Skeletal muscle cell (primary cell): ENCODE results near the gene ODC1.

Experiments used
- DNase-seq: peaks from one replicate; pipeline ENCODE4 v3.0.0-alpha.2; 2010; ENCODE audit warnings: low read depth
- H3K4me3 ChIP-seq: 2 replicates; pipeline ENCODE4 v1.5.1; 2011; ENCODE audit warnings: low read depth, mild to moderate bottlenecking, control low read depth, low read length, moderate library complexity

Gene ODC1

DNA sequence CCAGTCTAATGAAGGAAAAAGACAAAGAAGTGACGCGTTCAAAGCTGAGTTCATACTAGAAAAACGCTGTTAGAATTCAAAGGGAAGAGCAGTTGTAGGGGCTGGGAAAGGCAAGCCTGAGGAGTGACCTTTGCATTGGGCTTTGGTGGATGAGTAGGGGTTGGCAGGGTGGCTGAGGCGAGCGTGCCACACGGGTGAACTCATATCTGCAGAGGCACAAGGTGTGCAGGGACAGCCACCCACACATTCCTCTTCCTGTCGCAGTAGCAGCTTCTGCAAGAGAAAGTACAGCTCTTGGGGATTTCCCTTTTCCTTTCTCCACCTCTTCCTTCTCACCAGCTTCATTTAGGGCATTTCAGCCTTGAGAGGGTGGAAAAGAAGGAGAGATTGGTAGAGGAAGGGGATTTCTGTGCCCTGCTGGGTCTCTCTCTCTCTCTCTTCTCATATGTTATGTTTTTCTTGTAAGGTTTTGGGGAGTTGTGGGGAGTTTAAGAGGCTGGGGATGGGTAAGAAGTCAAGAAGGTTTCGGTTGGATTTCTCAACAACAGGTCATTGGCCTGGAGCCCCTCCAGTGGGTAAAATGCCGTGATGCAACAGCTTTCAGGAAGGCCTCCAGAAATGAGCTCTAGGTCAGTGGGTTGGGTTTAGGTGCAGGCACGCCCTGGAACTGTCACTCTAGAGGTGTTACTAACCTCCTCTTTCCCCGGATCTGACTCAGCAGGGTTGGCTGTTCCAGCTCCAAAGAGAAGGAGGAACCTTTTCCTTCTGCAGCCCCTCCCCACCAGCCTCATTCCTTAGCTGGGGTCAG, 40.1 kb downstream of the ODC1 start:
- DNase-seq = peak; percentile 66
- H3K4me3 ChIP-seq = no peak overlapping the region

DNA sequence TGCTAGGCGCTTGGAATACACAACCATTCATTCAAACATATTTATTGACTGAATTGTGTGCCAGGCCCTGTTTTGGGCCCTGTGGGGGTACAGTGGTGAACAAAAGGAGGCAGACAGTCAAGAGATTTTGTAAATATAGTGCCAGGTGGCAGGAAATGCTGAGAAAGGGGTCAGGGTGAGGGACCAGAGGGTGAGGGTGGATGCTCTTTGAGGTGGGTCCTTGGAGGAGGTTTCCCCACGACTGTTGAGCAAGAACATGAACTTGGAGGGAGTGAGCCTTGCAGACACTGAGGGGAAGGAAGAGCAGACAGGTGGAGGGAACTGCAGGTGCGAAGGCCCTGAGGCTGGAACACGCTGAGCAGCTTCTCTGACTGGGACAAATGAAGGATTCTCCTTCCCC, 40.7 kb downstream of the ODC1 start:
- H3K4me3 ChIP-seq = no peak overlapping the region
- no peak for DNase-seq

DNA sequence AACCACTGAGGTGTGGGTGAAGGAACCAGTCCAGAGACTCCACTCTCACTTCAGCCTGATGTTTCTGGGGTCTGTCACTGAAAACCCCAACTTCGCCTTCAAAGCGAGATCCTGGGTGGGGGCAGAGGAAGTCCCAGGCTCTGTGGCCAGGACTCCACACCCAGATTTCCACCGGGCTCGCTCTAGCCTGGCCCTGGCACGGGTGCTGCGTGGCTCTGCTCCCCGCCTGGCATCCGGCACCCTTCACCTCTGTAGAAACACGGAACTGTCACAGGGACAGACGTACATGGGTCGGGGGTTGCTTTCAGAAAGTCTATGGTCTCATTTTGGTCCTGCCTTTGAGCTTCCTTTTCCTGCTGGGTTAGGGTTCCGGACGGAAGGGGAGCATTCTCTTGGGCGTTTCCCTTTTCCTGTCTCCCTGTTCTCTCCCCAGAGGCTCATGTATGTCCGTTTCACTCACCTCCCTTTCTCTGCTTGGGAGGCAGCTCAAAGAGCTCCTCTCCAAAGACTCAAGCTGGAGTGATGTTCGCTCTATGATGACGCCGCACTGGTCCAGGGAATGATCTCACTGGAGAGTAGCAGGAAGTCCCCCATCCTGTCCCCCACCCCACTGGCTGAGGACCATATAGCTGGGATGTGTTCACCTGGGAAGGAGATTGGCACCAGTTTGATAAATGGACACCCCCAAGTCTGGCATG, 41.5 kb downstream of the ODC1 start:
- no peak for DNase-seq

DNA sequence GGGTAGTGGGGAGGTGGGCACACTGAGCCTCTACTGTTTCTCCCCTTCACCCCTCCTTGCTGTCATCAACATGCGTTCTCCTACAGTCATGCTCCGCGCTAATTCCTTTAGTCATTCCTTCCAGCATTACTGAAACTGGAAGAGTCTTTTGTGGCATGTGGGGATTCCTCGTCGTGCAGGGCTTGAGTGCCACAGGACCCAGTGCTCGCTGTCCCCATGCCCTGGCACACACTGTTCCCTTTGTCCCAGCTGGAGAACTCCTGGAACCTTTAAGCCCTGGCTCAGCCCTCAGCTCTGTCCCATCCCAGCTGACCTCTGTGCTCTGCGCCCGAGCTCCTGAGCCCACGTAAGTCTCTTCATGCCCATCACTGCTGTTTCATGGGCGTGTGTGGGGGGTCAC, 42.1 kb downstream of the ODC1 start:
- no peak overlapping the region for H3K4me3 ChIP-seq
- no peak for DNase-seq

More for the DNA sequence above, 41.5 kb downstream of the ODC1 start:
- H3K4me3 ChIP-seq = no peak overlapping the region

DNA sequence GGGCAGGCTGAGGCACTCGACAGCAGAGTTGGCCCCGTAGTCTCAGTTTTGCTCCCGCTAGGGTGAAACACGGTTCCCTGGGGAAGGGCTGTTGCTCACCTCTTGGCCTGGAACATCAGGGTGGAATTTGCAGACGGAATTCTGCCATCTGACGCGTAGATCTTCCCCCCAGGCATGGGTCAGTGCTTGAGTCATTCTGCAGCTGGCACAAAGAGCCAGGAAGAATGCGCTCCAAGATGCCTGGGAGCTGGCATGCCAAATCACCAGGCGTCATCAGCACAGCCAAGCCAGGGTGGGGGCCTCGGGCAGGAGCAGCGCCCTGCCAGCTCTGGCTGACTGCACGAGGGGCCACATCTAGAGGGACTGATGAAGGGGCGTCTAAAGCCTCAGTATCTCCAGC, 42.7 kb downstream of the ODC1 start:
- H3K4me3 ChIP-seq = no peak overlapping the region
- DNase-seq = peak; percentile 79

DNA sequence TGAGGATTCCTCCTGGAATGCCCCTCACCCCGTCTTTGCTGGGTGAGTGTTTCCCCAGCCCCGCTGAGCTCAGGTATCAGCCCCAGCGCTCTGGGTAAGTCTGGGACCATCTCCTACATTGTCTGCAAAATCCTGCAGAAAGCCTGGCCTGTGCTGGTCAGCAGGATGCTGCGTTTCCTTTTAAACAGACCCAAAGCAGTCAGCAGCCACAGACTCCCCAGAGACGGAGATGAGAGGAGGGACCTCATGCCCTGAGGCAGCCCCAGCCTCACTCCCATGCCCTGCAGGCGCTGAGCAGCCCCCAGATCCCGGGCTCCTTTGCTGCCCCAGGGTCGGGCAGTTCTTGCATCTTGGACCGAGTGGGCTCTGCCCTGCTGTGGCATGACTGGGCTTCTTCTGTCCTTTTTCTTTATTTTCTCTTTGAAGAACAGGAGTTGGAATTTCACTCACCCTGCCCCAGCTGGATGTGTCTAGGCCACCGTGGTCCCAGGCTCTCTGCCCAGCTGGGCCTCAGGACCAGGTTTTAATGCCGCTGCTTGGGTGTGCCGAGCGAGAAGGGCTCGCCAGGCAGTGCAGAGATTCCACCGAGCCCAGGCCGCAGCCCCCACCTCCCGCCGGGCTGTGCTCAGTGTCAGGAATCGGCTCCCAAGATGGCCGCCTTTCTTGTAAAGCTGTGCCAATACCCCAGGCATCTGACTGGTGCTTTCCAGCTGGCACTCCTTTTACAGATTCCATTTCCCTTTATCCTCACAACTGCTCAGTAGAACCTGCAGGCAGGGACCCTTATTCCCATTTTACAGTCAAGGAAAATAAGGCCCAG, 43.6 kb downstream of the ODC1 start:
- no peak overlapping the region for H3K4me3 ChIP-seq

DNA sequence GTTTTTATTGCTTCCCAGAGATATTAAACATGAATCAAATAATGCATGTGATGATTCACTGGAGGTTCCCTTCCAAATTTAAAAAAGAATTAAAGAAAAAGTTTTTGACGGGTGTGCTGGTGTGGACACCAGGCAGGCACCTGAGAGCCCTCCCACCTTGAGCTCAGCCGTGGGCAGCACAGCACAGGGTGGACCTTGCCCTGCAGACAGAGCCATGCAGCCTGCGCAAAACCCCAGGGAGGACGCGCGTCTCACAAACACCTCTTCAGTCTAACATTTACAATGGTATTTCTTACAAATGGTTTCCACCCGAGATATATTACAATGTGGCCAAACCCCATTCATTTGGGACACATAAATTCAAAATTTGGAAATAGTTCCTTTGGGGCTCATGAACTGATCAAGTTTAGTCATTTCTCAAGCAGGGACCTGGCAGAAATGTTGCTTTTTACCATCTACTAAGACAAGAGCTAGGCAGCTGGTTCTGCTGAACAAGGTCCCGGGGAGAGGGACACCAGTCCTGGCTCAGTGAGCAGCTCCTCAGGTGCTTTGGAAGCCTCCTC, 45.4 kb downstream of the ODC1 start:
- no peak for DNase-seq

More for the DNA sequence above, 43.6 kb downstream of the ODC1 start:
- DNase-seq = no peak

DNA sequence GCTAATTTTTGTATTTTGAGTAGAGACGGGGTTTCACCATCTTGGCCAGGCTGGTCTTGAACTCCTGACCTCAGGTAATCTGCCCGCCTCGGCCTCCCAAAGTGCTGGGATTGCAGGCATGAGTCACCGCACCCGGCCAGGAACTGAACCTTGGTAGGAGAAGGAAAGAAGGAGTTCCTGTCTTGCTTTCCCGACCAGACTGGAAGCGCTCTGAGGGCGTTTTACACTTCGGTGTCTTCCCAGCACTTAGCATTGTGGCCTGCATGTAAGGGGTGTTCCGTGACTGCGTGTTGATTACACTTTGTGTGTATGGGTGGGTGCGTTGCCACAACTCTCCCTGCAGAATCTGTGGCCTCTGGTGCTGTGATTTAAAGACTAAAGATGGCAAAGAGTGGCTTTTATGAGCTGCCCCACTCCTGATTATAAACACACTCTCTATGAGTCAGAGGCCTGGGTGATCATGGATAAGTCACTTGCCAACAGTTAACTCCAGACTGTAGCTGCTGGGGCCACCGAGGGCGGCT, 46.0 kb downstream of the ODC1 start:
- DNase-seq = no peak
- no peak overlapping the region for H3K4me3 ChIP-seq

More for the DNA sequence above, 45.4 kb downstream of the ODC1 start:
- no peak overlapping the region for H3K4me3 ChIP-seq

DNA sequence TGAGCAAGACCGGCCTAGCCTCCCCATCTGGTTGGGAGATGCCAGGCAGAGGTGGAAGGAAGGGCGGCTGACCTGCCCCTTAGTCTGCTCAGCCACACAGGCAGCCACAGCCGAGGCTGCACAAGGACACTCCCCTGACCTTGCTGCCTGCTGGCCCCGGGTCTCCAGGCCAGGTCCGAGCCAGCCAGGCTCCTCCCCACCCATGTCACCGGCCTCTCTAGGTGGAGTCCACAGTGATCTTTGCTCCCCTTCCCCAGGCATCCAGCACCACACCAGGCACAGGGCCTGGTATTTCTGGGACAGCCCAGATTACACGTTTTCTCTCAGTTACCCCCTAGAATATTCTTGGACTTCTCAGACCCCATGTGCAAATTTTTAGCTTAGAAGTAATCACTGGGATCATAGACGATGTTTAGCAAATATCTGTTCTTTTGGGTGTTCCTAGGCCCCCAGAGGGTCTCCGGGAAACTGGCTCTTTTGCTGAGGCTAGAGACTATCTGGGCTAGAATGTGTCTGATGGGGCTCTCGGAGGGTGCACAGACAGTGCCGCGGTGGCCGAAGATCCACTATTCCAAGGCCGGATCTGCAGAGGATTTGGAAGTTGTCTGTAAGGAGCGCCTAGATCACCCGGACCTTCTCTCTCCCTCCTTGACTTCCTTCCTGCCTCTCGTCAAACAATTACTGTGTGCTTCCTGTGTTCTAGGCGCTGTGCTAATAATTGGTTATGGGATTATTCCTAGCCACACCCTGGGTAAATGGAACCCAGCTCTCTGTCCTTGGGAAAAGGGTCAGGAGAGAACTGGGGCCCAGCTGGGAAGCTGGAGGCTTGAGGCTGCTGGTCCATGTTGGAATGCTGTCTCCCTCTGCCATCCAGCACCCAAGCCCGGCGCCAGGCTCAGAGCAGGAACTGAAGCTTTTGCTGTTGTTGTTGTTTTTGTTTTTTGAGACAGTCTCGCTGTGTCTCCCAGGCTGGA, 46.9 kb downstream of the ODC1 start:
- H3K4me3 ChIP-seq = no peak overlapping the region

DNA sequence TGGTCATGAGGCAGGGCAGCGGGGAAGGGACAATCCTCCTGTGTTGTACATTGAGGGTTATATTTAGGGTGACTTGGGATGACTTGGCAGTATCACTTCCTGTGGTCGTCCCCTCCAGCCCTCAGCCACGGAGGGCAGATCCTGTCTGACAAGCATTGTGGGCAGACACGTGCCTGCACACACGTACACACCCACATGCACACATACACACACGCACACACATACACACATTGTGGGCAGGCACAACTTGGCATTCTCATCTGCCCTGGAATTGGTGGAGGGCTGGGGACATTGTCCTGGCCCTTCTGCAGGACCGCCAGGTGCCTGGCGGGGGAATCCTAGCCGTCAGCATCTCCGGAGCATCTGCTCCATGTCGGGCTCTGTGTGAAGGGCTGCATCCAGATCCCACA, 47.6 kb downstream of the ODC1 start:
- H3K4me3 ChIP-seq = no peak overlapping the region
- DNase-seq = no peak

More for the DNA sequence above, 46.9 kb downstream of the ODC1 start:
- no peak for DNase-seq

DNA sequence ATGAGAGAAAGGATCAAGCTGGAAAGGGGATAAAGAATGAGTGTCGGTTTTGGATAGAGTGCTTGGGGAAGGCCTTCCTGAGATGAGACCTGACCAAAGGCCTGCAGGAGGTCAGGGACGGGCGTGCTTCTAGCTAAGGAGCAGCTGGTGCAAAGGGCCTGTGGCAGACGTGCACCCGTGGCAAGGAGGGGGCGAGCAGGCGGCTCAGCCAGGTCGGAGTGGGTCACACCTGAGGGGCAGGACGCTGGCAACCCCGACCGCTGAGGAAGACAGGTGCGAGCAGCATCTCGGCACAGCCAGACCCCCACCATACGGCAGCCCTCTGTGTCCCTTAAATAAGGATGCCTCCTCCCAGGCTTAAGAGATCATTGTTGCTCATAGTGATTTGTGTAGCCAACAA, 48.1 kb downstream of the ODC1 start:
- no peak for DNase-seq
- H3K4me3 ChIP-seq = no peak overlapping the region

DNA sequence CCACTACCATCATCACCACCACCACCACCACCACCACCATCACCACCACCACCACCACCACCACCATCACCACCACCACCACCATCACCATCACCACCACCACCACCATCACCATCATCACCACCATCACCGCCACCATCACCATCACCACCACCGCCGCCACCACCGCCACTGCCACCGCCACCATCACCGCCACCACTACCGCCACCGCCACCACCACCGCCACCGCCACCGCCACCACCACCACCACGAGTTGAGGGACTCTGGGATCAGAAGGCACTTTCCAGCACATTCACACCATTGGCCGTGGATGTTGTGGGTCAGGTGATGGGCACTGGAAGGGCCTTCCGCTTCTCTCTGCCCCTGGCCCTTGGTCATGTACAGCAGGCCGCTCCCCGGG, 48.8 kb downstream of the ODC1 start:
- no peak for DNase-seq
- H3K4me3 ChIP-seq = no peak overlapping the region

DNA sequence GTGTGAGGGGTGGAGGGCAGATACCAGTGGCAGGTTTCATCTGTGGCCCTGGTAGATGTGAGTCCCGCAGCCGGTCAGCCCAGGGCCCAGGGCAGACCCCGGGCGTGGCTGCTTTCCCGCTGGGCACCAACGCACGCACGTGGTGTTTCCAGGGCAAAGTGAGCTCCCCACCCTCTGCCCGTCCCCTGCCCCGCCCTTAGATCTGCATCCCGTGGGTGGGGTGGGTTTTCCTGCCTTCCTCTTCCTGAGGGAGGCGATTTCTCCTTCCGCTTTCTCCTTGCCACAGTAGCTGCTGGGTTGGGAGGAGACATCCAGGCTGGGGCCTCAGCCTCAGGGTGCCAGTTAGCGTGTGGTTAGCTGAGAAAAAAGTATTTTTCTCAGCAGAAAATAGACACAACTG, 49.6 kb downstream of the ODC1 start:
- DNase-seq = no peak
- H3K4me3 ChIP-seq = no peak overlapping the region

DNA sequence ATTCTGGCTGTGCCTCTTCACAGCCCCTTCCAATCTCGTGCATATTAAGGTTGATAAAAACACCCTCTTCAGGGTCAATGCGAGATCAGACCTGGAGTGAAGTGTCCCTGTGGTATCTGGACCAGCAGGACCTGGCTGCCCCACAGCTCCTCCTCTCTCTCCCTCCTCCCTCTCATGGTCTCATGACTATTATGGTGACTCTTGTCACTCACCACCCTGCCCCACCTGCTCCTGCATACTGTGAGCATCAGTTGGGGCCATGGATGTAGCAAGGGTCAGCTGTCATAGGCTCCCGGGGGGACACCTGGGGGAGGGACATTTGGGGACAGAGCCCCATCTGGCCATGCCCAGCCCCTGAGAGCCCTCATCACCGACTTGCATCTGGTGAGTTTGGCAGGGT, 50.2 kb downstream of the ODC1 start:
- H3K4me3 ChIP-seq = no peak overlapping the region
- no peak for DNase-seq

DNA sequence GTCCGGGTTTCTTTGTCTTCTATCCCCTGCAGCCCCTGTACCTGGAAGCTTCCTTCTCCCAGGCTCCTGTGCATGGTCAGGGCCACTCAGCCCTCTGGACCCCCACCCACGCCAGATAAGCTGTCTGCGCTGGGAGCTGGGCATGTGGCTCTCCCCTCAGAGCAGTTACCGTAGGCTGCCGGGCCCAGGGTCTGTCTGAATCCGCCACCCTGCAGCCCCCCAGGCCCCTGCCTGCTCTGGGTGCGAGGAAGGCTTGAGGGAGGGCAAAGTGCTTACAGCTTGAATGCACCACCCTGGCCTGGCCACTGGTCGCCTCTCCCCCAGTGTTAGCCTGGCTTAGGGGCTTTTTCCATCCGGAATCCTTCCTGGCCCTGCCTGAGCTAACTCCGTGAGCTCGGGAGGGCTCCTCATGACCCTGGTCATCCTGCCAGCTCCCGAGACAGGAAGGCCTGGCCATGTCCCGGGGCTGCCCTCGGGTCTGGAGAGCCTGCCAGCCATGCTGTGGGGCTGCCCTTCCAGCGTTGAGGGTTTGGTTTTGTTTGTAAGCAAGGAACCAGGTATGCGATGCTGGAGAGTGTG, 50.7 kb downstream of the ODC1 start:
- DNase-seq = no peak
- H3K4me3 ChIP-seq = no peak overlapping the region

DNA sequence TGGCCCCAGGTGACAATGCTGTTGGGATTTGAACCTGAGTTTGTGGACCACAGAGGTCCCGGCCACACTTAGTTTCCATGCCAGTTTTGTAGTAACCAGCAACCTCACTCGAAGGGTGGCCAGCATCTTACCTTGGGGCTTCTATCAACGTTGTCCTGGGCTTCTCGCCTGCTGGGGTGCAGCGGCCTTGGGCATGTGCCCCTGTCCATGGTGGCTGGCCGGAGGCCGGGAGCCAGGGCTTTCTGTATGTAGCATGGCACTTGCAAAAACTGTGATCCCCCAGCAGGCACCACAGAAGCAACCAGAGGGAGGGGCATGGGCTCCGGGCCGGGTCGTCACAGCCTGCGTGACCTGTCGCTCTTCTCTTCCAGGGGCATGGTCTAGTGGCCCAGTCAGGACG, 51.7 kb downstream of the ODC1 start:
- no peak for DNase-seq
- no peak overlapping the region for H3K4me3 ChIP-seq

DNA sequence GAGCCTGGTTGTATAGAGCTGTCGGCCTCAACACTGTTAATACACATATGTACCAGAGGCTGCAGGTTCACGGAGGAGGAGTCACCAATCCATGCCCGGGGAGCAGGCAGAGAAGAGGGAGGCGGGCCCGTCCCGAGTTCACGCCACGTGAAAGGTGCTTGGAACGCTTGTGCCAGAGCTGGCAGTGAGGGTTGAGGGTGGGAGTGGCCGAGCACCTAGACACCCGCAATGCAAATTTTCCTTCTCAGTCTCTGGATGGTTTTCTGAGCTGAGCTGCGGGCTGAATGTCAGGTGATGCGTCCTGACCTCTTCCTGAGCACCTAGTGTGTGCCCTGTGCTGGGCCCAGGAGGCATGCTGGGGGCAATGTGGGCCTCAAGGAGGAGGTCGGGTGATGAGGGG, 52.2 kb downstream of the ODC1 start:
- no peak for DNase-seq
- no peak overlapping the region for H3K4me3 ChIP-seq

DNA sequence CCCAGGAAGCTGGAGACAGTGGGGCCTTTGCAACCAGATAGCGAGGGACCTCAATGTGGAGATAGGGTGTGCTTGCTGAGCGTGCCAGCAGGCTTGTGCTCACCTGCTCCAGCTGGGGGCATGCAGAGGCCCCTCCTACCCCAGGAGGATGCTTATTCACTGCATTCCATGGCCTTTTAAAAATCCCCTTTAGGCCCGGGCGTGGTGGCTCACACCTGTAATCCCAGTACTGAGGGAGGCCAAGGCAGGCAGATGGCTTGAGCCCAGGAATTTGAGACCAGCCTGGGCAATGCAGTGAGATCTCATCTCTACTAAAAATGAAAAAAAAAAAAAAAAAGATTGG, 54.5 kb downstream of the ODC1 start:
- H3K4me3 ChIP-seq = no peak overlapping the region
- no peak for DNase-seq
